ENCODE measurements around the gene GFRA4. TPM values are rescaled to one million over a fixed set of nuclear protein-coding genes. Genes with fewer than 3 reads are reported as not detected.

GFRA4 gene
- total and polyA plus RNA-seq, 7 donors: not detected

- Histone ChIP-seq H3K9me3 (no peaks in the 10 kb centered on the region), H3K27me3 (ENCODE audit: insufficient read depth in 3 of 3, low read length in 2 of 3) (peaks cover 0 to 24% (median 0%) of the 10 kb centered on the region in 3 donors), H3K4me1 (peaks cover 6% of the 10 kb centered on the region), H3K36me3 (ENCODE audit: insufficient read depth in 1 of 2, low read depth in 1 of 2) (no peaks in the 10 kb centered on the region), H3K4me3 (peak within 1 kb of the TSS; percentile 60), H3K27ac (peak within 1 kb of the TSS; percentile 52)
- intact Hi-C loops (cut with DNase I): no loop called here
- DNase-seq (peak; percentile 75 to 80), ATAC-seq (peak; percentile 25 to 41 (median 34))
- no peak for TF ChIP-seq CTCF (IDR thresholded peaks at IDR 0.05)
- WGBS, 3 donors: 7 to 9% (median 9%) methylated on average over 55 to 65 of the region's 65 CpGs
Observed at GRCh38 chr20:3681931-3682781, 19.0 kb upstream of the GFRA4 start, which contains the start of gene ADAM33. Gene ADAM33 (minus strand): TSS chr20:3682010. CDS start chr20:3682004, 6 bp downstream.

GRCh38 chr20:3681352-3681930 lies 18.2 kb upstream of the GFRA4 start:
- no peaks in the 10 kb centered on the region for H3K36me3 ChIP-seq (ENCODE audit: insufficient read depth in 1 of 2, low read depth in 1 of 2)
- intact Hi-C loops (cut with DNase I): no loop called here
- peak overlapping the region; percentile 41 for H3K27ac ChIP-seq
- WGBS, 3 donors: 13 to 20% (median 19%) methylated on average over 14 to 32 of the region's 32 CpGs
- H3K4me3 ChIP-seq: peak overlapping the region; percentile 60
- peaks cover 2% of the 10 kb centered on the region for H3K4me1 ChIP-seq
- DNase-seq (no peak), ATAC-seq (no peak)
- TF ChIP-seq CTCF (IDR thresholded peaks at IDR 0.05): no peak
- no peaks in the 10 kb centered on the region for H3K9me3 ChIP-seq
- H3K27me3 ChIP-seq (ENCODE audit: insufficient read depth in 3 of 3, low read length in 2 of 3): peaks cover 0 to 24% (median 0%) of the 10 kb centered on the region in 3 donors

DNA sequence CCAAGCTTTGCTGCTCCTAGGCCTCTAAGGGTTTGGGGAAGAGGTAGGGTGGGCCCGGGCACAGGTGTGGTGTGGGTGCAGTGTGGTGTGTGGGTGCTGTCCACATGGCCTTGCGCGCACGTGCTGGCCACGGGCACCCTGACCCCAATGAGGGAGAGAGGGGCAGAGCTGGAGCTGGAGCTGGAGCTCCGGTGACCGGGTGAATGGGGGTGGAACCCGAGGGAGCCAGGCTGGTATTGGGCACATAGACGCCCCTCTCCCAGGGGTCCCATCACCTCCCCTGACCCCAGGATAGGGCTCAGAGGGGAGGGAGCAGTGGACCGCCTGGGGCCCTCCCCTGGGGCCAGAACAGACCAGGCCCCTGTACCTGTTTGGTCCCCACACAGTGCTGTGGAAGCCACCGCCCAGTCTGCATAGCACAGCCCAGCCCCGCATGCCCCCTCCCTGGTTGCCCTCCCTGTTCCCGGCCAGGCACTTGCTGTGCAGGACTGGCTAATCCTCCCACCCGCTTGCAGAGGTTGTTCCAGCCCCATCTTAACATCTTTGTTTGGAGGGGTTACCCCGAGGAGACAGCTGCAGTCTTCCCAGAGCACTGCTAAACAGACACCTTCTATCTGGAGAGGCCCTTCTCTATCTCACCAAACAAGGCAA lies 17.6 kb upstream of the GFRA4 start:
- no peak for TF ChIP-seq CTCF (IDR thresholded peaks at IDR 0.05)
- intact Hi-C loops (cut with DNase I): no loop called here
- peak overlapping the region; percentile 60 for H3K4me3 ChIP-seq
- no peak overlapping the region for H3K27ac ChIP-seq
- 57 to 71% (median 58%) methylated on average over 13 to 15 of the region's 15 CpGs for WGBS, 3 donors
- H3K4me1 ChIP-seq: no peaks in the 10 kb centered on the region
- ATAC-seq: no peak
- no peak for DNase-seq
- no peaks in the 10 kb centered on the region for H3K36me3 ChIP-seq (ENCODE audit: insufficient read depth in 1 of 2, low read depth in 1 of 2)
- H3K9me3 ChIP-seq: no peaks in the 10 kb centered on the region
- H3K27me3 ChIP-seq (ENCODE audit: insufficient read depth in 3 of 3, low read length in 2 of 3): peaks cover 0 to 24% (median 0%) of the 10 kb centered on the region in 3 donors

DNA sequence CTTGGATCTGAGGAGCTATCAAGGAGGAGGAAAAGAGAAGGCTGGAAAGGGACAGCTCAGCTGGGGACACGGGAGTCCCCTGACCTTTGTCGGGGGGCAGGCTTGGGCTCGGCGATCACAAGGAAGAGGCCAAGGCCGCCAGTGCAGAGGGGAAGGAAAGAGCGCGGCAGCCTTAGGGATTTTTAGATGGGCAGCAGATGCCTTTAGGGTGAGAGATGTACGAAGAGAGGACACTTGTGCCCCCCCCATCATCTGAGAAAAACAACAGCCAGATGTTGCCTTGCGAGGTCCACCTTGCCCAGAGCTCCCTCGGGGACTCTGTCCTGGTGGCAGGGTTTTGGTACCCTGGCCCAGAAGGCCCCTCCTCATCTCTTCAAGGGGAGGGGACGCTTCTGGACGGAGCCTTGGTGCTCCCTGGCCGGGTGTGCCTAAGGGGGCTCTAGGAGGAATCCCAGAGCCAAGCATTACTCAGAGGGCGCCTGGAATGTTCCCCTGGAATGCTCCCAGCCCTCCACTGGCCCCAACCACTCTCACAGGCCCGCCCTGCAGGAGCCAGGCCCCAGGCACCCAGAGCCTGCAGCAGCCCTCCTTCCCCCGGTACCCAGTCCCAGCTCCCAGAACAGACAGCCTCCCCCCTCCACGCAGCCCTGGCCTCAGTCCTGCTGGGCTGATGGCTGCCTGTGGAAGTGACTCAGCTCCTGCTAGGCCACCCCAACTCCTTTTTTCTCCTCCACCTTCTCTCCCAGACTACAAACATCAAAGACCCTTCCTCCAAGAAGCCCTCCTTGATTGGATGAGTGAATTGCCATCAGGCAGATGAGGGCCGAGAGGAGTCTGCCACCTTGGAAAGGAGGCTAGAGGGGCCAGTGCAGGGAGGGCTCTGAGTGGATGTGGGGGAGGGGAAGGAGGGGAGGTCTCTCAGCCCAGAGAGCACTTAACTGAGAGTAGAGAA lies 16.8 kb upstream of the GFRA4 start:
- peak overlapping the region; percentile 38 for H3K27ac ChIP-seq
- H3K4me3 ChIP-seq: peak overlapping the region; percentile 60
- no peak for TF ChIP-seq CTCF (IDR thresholded peaks at IDR 0.05)
- no peaks in the 10 kb centered on the region for H3K4me1 ChIP-seq
- 59 to 76% (median 69%) methylated on average over 18 of the region's 18 CpGs for WGBS, 3 donors
- DNase-seq (peak; percentile 78 to 79), ATAC-seq (peak in 2 of 4 donors; percentile 11 to 30)
- no peaks in the 10 kb centered on the region for H3K36me3 ChIP-seq (ENCODE audit: insufficient read depth in 1 of 2, low read depth in 1 of 2)
- intact Hi-C loops (cut with DNase I): loop anchor here (2.0 to 10.0 kb wide), 3 partner anchors 31 to 405 kb away; no protein-coding TSS in a partner anchor
- H3K9me3 ChIP-seq: no peaks in the 10 kb centered on the region
- peaks cover 0 to 30% (median 3%) of the 10 kb centered on the region in 3 donors for H3K27me3 ChIP-seq (ENCODE audit: insufficient read depth in 3 of 3, low read length in 2 of 3)
